Tibial nerve (tissue), 4 donors: ENCODE data around the gene GRIA1.

Experiments
- EP300 ChIP-seq, 2 donors: sonication (generic); formaldehyde crosslinking; IDR thresholded peaks; one replicate each; pipeline ENCODE4 v1.6.1; 2017; ENCODE audit warnings: antibody characterized with exemption in 2 of 2, mild to moderate bottlenecking in 1 of 2
- POLR2A ChIP-seq, 2 donors: fragments of 450-650 bp; IDR thresholded peaks; one replicate each; pipeline ENCODE4 v1.6.1; 2017; ENCODE audit warnings: antibody characterized with exemption in 2 of 2, mild to moderate bottlenecking in 2 of 2, moderate library complexity in 2 of 2
- TF ChIP-seq, protein P1 (sequence below), 5 experiments: fragments of 200-600 bp in 3 of 5; fragments of 450-650 bp in 2 of 5; sonication (generic) in 3 of 5; IDR thresholded peaks; one replicate each; pipeline ENCODE4 v1.5.1; 2016 to 2019; ENCODE audit warnings: antibody characterized with exemption in 5 of 5, mild to moderate bottlenecking in 3 of 5, moderate library complexity in 2 of 5

DNA sequence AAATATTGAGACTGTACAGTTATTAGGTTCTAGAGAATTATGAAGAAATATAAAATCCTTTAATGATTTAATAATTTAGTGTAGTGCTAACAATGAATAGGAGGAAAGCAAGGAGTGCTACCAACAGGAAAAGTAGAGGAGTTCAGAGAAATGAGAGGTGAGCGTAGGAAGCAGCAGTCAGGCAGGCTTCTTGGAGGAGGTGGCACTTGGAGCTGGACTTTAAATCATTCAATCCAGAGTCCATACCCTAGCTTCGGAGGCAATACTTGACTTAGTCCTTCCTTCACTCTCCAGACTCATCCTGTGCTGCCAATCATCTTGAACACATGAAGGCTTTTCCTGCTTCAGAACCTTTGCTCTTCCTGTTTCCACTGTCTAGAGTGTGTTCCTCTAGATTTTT is 254.3 kb downstream of the GRIA1 start:
- TF ChIP-seq, protein P1, sequence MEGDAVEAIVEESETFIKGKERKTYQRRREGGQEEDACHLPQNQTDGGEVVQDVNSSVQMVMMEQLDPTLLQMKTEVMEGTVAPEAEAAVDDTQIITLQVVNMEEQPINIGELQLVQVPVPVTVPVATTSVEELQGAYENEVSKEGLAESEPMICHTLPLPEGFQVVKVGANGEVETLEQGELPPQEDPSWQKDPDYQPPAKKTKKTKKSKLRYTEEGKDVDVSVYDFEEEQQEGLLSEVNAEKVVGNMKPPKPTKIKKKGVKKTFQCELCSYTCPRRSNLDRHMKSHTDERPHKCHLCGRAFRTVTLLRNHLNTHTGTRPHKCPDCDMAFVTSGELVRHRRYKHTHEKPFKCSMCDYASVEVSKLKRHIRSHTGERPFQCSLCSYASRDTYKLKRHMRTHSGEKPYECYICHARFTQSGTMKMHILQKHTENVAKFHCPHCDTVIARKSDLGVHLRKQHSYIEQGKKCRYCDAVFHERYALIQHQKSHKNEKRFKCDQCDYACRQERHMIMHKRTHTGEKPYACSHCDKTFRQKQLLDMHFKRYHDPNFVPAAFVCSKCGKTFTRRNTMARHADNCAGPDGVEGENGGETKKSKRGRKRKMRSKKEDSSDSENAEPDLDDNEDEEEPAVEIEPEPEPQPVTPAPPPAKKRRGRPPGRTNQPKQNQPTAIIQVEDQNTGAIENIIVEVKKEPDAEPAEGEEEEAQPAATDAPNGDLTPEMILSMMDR (IDR thresholded peaks at IDR 0.05): no peak
- TF ChIP-seq EP300 (IDR thresholded peaks at IDR 0.05) (no peak), POLR2A (IDR thresholded peaks at IDR 0.05) (no peak)
